Mucosa of descending colon (tissue), 3 donors: ENCODE measurements around the gene CBX3. TPM values are rescaled to one million over a fixed set of nuclear protein-coding genes. Genes with fewer than 3 reads are reported as not detected.
"Not testable (repeated sequence)": the region's sequence is repeated elsewhere in the genome, so short reads cannot be mapped to it uniquely, and the experiment has no call there.

Source experiments
- ATAC-seq: fragments of 200-7000 bp; cut with Tn5 transposase; one replicate; pipeline ENCODE4 v1.9.1; 2020; ENCODE audit warnings: mild to moderate bottlenecking, moderate library complexity
- DNase-seq, 3 donors: peaks; one replicate each; pipeline ENCODE4 v3.0.0-alpha.2; 2020
- H3K36me3 ChIP-seq: fragments of 200-600 bp; one replicate; pipeline ENCODE4 v1.8.0; 2021; ENCODE audit warnings: low read depth, mild to moderate bottlenecking
- H3K4me1 ChIP-seq: fragments of 200-600 bp; one replicate; pipeline ENCODE4 v1.8.0; 2021; ENCODE audit warnings: low read depth, mild to moderate bottlenecking
- H3K4me3 ChIP-seq: fragments of 200-600 bp; one replicate; pipeline ENCODE4 v1.8.0; 2021; ENCODE audit warnings: mild to moderate bottlenecking
- H3K9me3 ChIP-seq: fragments of 200-600 bp; one replicate; pipeline ENCODE4 v1.8.0; 2021; ENCODE audit warnings: mild to moderate bottlenecking
- CTCF ChIP-seq: fragments of 200-600 bp; IDR thresholded peaks from one replicate; pipeline ENCODE4 v1.8.0; 2022; ENCODE audit warnings: antibody characterized with exemption, mild to moderate bottlenecking
- intact Hi-C, 2 donors: fragments of 100-400 bp; cut with DNase I in 1 of 2; cut with micrococcal nuclease in 1 of 2; formaldehyde crosslinking; loops; one replicate each; pipeline versions ENCODE4 v1.11.0 to v1.11.1; 2022; cut with DNase I, micrococcal nuclease
- total RNA-seq, 3 donors: library from RNA; stranded (reverse); fragmentation: NEBNext Ultra II Directional in 2 of 3; extraction: Animal tissue kit (Norgen Biotek cat#: 25700) in 2 of 3; gene quantifications; one replicate each; pipeline versions ENCODE4 v1.2.1 to v1.2.4, GENCODE V29; 2021 to 2023
- donor health status: DM: no; HTN: no; CAD: no; lungs with moderate emphysema.
- donor health status: DM: no; HTN: no; CAD: no.
- donor health status: DM: no; HTN: yes; CAD: no.

CBX3 gene
- total RNA-seq, 3 donors from 2014 or later, result 61.3 to 93.8 (median 81.4) TPM

GRCh38 chr7:26182283-26182682 lies 19.3 kb upstream of the CBX3 start:
- DNase-seq, result no peak
- H3K4me1 ChIP-seq, result no peaks in the 10 kb centered on the region
- no peaks in the 10 kb centered on the region for H3K9me3 ChIP-seq
- no peaks in the 10 kb centered on the region for H3K36me3 ChIP-seq
- no peak for TF ChIP-seq CTCF
- no peak for ATAC-seq
- no peak overlapping the region for H3K4me3 ChIP-seq
- intact Hi-C loops, result no loop called here

- TF ChIP-seq CTCF, result no peak
- DNase-seq (no peak), ATAC-seq (no peak)
- Histone ChIP-seq H3K4me1 (no peaks in the 10 kb centered on the region), H3K4me3 (no peak overlapping the region), H3K9me3 (no peaks in the 10 kb centered on the region), H3K36me3 (no peaks in the 10 kb centered on the region)
- intact Hi-C loops, result no loop called here
These were observed 18.8 kb upstream of the CBX3 start for GRCh38 chr7:26182706-26183105.

- ATAC-seq (no peak), DNase-seq (no peak)
- H3K9me3 ChIP-seq, result no peaks in the 10 kb centered on the region
- H3K4me3 ChIP-seq, result no peak overlapping the region
- H3K36me3 ChIP-seq, result no peaks in the 10 kb centered on the region
- no peak for TF ChIP-seq CTCF
- no peaks in the 10 kb centered on the region for H3K4me1 ChIP-seq
- intact Hi-C loops, result no loop called here
These were observed 17.8 kb upstream of the CBX3 start for GRCh38 chr7:26183545-26184280.

- DNase-seq, H3K9me3 ChIP-seq, H3K4me1 ChIP-seq, ATAC-seq, intact Hi-C loops, H3K4me3 ChIP-seq, H3K36me3 ChIP-seq: not testable (repeated sequence)
These were observed 17.1 kb upstream of the CBX3 start for GRCh38 chr7:26184281-26185101.

GRCh38 chr7:26185131-26185843 lies 16.3 kb upstream of the CBX3 start:
- H3K4me1 ChIP-seq, result peaks cover 1% of the 10 kb centered on the region
- no peak for ATAC-seq
- H3K9me3 ChIP-seq, result no peaks in the 10 kb centered on the region
- H3K36me3 ChIP-seq, result peaks cover 4% of the 10 kb centered on the region
- no peak overlapping the region for H3K4me3 ChIP-seq
- no peak for TF ChIP-seq CTCF
- no peak for DNase-seq
- intact Hi-C loops, result no loop called here

GRCh38 chr7:26185844-26186180 lies 15.7 kb upstream of the CBX3 start:
- Histone ChIP-seq H3K9me3 (no peaks in the 10 kb centered on the region), H3K4me3 (no peak overlapping the region), H3K4me1 (peaks cover 6% of the 10 kb centered on the region), H3K36me3 (peaks cover 4% of the 10 kb centered on the region)
- intact Hi-C loops, result no loop called here
- TF ChIP-seq CTCF, result no peak
- DNase-seq (no peak), ATAC-seq (no peak)
